Measurements from ENCODE around the gene NAV2.

GRCh38 chr11:19977941-19978340 lies 265.3 kb downstream of the NAV2 start:
- TF ChIP-seq CTCF (IDR thresholded peaks at IDR 0.05 in 8 of 11, conservative IDR thresholded peaks at IDR 0.05 in 3 of 11) (no peak), POLR2AphosphoS5 (IDR thresholded peaks at IDR 0.05) (no peak), POLR2A (IDR thresholded peaks at IDR 0.05) (no peak)
